Gastrocnemius medialis (tissue), 4 donors: ENCODE measurements around the gene PPME1.

ENCODE experiments used
- CTCF ChIP-seq, 5 experiments: fragments of 450-650 bp in 3 of 5; fragments of 200-600 bp in 2 of 5; sonication (generic) in 2 of 5; IDR thresholded peaks in 4 of 5; conservative IDR thresholded peaks in 1 of 5; 1 replicate in 4 of 5; 2 replicates in 1 of 5; pipeline ENCODE4 v1.5.1; 2016 to 2019; ENCODE audit warnings: antibody characterized with exemption in 5 of 5, mild to moderate bottlenecking in 3 of 5, moderate library complexity in 3 of 5
- POLR2A ChIP-seq, 2 donors: fragments of 450-650 bp; IDR thresholded peaks; one replicate each; pipeline ENCODE4 v1.6.1; 2017; ENCODE audit warnings: antibody characterized with exemption in 2 of 2, mild to moderate bottlenecking in 2 of 2, moderate library complexity in 2 of 2

- no peak for TF ChIP-seq POLR2A (IDR thresholded peaks at IDR 0.05)
- no peak for TF ChIP-seq CTCF (IDR thresholded peaks at IDR 0.05 in 4 of 5, conservative IDR thresholded peaks at IDR 0.05 in 1 of 5)
Observed at GRCh38 chr11:74185285-74185684, 14.2 kb downstream of the PPME1 start.
